BLaER1 (cell line): ENCODE data around the gene ANTXR1.

Source experiments
- H3K27ac ChIP-seq: shearing (Covaris generic); formaldehyde crosslinking; 2 replicates; pipeline ENCODE4 v1.8.1; 2022
- H3K27me3 ChIP-seq: shearing (Covaris generic); formaldehyde crosslinking; 2 replicates; pipeline ENCODE4 v1.8.1; 2022
- H3K36me3 ChIP-seq: shearing (Covaris generic); formaldehyde crosslinking; 2 replicates; pipeline ENCODE4 v1.8.1; 2022
- H3K4me1 ChIP-seq: shearing (Covaris generic); formaldehyde crosslinking; 2 replicates; pipeline ENCODE4 v1.8.1; 2022
- H3K4me2 ChIP-seq: shearing (Covaris generic); formaldehyde crosslinking; 2 replicates; pipeline ENCODE4 v1.8.1; 2022
- H3K4me3 ChIP-seq: shearing (Covaris generic); formaldehyde crosslinking; 2 replicates; pipeline ENCODE4 v1.8.1; 2022
- H3K9ac ChIP-seq: shearing (Covaris generic); formaldehyde crosslinking; 2 replicates; pipeline ENCODE4 v1.8.1; 2022
- H3K9me3 ChIP-seq: shearing (Covaris generic); formaldehyde crosslinking; 2 replicates; pipeline ENCODE4 v1.8.1; 2022
- H4K20me1 ChIP-seq: shearing (Covaris generic); formaldehyde crosslinking; 2 replicates; pipeline ENCODE4 v1.8.1; 2022
- Cebpa-rat ChIP-seq: shearing (Covaris generic); IDR thresholded peaks from 2 replicates; pipeline ENCODE4 v1.8.1; 2022

ANTXR1 gene

DNA sequence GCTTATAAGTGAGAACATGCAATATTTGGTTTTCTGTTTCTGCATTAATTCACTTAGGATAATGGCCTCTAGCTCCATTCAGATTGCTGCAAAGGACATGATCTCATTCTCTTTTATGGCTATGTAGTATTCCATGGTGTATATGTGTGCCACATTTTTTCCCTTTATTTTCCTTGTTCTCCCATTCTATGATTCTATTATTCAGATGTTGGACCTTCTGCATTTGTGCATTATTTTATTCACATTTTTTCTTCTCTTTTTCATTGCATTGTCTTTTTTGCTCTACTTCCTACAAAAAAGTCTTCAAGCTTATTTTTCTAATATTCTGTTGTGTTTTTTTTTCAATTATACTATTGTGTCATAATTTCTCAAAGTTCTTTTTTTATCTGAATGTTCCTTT lies 11.1 kb upstream of the ANTXR1 start:
- peaks cover 11% of the 10 kb centered on the region for H3K9me3 ChIP-seq
- no peaks in the 10 kb centered on the region for H4K20me1 ChIP-seq
- H3K36me3 ChIP-seq: no peaks in the 10 kb centered on the region
- TF ChIP-seq Cebpa-rat: no peak
- H3K27me3 ChIP-seq: no peaks in the 10 kb centered on the region; the same call in 1 of the 2 replicates
- no peak overlapping the region for H3K27ac ChIP-seq
- no peaks in the 10 kb centered on the region for H3K4me1 ChIP-seq
- H3K4me2 ChIP-seq: no peak overlapping the region
- no peak overlapping the region for H3K4me3 ChIP-seq
- no peak overlapping the region for H3K9ac ChIP-seq

DNA sequence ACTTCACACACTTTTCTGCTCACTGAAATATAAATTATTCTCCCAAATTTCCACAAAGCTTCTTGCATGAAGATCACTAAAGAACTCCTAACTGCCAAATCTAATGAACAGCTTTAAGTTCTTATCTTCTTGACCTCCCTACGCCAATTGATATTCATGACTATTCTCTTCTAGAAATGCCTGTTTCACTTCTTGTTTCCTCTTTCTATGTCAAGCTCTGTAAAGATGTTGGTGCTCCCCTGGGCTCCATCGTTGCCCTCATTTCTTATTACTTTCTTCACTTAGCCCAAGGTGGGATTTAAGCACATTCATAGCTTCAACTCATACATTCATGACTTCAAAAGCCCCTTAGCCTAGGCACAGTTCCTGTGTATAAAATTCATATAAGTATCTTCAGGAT lies 9.2 kb upstream of the ANTXR1 start:
- no peak for TF ChIP-seq Cebpa-rat
- Histone ChIP-seq H3K4me3 (no peak overlapping the region), H3K27ac (no peak overlapping the region), H3K4me1 (no peaks in the 10 kb centered on the region), H3K9me3 (peaks cover 11% of the 10 kb centered on the region), H4K20me1 (no peaks in the 10 kb centered on the region), H3K4me2 (no peak overlapping the region), H3K9ac (no peak overlapping the region), H3K36me3 (no peaks in the 10 kb centered on the region), H3K27me3 (no peaks in the 10 kb centered on the region; the same call in 1 of the 2 replicates)

DNA sequence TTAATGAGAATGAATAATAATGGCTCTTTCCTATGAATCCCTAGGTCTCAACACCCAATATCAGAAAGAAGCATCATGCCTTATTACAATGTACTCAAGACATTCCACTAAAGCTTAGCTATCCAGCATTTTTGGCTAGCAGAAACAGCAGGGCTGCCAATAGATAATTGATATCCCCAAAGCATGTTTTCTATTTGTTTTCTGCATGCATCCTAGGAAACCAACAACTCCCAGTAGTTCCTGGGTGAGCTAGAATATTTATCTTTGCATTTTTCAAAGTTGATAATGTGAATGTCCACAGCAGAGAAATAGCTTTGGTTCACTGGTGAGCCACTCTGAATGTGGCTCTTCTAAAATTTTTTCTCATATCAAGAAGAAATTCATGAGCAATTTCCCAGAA lies 5.8 kb upstream of the ANTXR1 start:
- Histone ChIP-seq H3K27me3 (no peaks in the 10 kb centered on the region; the same call in 1 of the 2 replicates), H4K20me1 (no peaks in the 10 kb centered on the region), H3K9ac (no peak overlapping the region), H3K27ac (no peak overlapping the region), H3K4me3 (no peak overlapping the region), H3K4me1 (no peaks in the 10 kb centered on the region), H3K9me3 (peaks cover 5% of the 10 kb centered on the region; the same call in 1 of the 2 replicates), H3K4me2 (no peak overlapping the region), H3K36me3 (no peaks in the 10 kb centered on the region)
- TF ChIP-seq Cebpa-rat: no peak

DNA sequence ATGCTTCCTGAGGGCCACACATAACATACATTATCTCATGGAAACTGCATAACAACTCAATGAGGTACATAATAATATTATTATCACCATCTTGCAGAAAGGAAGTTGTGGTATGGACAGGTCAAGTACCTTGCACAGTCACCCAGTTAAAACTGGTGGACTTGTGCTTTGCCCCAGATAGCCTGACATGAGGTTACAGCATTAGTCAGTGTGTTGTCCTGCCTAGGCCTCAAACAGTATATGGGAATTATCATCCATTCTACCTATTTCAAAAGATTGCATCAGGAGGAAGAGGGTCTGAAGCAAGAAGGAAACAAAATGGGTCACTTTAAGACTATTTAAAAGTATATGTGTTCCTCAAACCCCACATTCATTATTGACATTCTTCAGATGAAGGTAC lies 5.4 kb upstream of the ANTXR1 start:
- Histone ChIP-seq H3K4me3 (no peak overlapping the region), H3K4me2 (no peak overlapping the region), H3K36me3 (no peaks in the 10 kb centered on the region), H3K27ac (no peak overlapping the region), H4K20me1 (no peaks in the 10 kb centered on the region), H3K9me3 (peaks cover 2% of the 10 kb centered on the region; the same call in 1 of the 2 replicates), H3K9ac (no peak overlapping the region), H3K27me3 (peaks cover 2% of the 10 kb centered on the region), H3K4me1 (no peaks in the 10 kb centered on the region)
- no peak for TF ChIP-seq Cebpa-rat

DNA sequence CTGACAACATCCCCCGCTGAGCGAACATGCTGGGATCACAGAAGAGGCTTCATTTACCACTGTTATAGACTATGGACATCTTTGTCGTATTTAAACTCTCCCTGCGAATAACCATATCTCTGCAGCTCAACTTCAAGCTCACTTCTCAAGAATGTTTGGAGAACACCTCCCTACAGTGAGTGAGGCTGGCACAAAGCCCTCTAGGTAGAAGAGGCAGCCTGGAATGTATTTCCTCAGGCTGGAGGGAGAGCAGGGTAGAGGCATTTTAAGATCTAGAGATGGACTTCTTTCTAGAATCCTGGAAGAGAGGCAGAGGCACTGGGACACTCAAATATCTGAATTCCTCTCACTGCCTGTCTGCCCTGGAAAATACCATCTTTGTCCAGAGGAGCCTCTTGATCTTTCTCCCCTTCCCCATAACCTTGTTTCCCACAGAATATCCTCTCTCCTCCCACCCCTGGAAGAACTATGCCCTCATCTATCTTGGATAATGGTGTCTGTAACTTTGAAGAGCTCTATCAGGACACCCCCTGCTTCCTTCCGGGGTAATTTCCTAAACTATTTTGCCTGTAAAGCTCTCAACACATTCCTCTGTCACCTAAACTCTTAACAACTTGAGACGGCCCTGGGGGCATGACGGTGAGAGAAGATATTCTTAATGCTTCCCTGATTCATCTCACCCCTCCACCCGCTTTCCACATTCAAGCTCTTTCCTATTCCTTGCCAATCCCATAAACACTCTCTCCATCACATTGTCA lies 2.4 kb upstream of the ANTXR1 start:
- no peaks in the 10 kb centered on the region for H3K9me3 ChIP-seq
- no peak overlapping the region for H3K4me3 ChIP-seq
- TF ChIP-seq Cebpa-rat: no peak
- no peak overlapping the region for H3K4me2 ChIP-seq
- no peak overlapping the region for H3K9ac ChIP-seq
- peaks cover 13% of the 10 kb centered on the region for H3K4me1 ChIP-seq
- peaks cover 28% of the 10 kb centered on the region for H3K27me3 ChIP-seq
- peaks cover 11% of the 10 kb centered on the region; the same call in 1 of the 2 replicates for H4K20me1 ChIP-seq
- H3K27ac ChIP-seq: no peak overlapping the region
- no peaks in the 10 kb centered on the region for H3K36me3 ChIP-seq

DNA sequence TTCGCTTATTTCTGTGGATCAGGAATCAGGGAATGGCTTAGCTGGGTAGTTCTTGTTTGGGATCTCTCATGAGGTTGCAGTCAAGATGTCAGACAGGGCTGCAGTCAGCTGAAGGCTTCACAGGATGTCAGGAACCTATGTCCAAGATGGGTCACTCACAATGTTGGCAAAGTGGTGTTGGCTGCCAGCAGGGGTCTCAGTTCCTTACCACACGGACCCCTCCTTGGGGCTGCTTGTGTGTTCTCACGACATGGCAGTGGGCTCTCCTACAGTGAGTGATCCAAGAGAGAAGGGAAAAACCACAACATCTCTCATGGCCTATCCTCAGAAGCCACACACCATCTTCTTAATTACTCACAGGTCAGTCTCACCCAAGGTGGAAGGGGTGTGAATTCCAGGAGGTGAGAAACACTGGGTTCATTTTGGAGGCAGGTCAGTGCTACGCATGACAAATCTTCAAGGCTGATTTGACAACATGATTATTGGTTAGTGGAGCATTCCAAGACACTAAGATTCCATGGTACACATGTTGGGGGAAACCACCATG lies 1.3 kb upstream of the ANTXR1 start:
- H3K27me3 ChIP-seq: peaks cover 28% of the 10 kb centered on the region
- no peak overlapping the region for H3K4me3 ChIP-seq
- no peak for TF ChIP-seq Cebpa-rat
- no peak overlapping the region for H3K4me2 ChIP-seq
- no peaks in the 10 kb centered on the region for H3K36me3 ChIP-seq
- no peaks in the 10 kb centered on the region for H3K9me3 ChIP-seq
- H3K4me1 ChIP-seq: peaks cover 13% of the 10 kb centered on the region
- peaks cover 11% of the 10 kb centered on the region; the same call in 1 of the 2 replicates for H4K20me1 ChIP-seq
- H3K9ac ChIP-seq: no peak overlapping the region
- no peak overlapping the region for H3K27ac ChIP-seq

DNA sequence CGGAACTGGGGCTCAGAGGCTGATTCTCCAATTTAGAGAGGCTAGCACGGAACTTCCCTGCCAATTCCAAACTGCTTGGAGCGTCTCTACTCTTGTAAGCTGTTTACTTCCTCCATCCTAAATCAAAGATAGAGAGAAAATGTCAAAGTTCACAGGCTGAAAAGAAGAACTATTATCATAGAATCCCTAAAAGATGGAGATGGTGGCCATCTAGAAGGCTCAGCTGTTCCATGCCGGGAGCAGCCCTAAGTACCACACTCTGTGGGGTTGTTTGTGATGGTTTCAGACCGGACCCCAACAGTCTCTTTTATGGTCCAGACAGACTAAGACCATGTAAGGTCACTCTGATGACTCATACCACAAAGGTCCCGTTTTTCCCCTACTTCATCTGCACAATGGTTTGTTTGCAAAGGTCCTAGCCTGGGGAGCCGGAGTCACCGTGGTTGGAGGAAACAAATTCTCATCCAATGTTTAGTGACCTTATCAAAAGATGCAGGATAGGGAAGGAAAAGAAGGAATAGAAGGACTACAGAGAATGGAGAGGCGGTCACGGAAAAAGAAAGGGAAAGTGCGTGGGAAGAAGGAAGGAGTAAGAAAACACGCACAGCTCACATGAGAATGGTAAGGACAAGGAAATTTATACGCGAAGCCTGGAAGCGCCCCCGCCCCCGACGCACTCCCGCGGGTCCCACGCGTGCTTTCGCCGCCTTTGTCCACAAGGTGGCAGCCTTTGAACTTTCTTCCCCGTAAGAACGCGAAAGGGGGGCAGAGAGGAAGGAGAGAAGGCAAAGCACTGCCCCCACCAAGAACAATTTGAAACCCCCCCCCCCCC lies 453 bp upstream of the ANTXR1 start:
- TF ChIP-seq Cebpa-rat: no peak
- Histone ChIP-seq H3K27me3 (peaks cover 28% of the 10 kb centered on the region), H3K9ac (0 out of 2 replicates have a peak overlapping the region, but pooled peaks have one; percentile 53), H4K20me1 (peaks cover 11% of the 10 kb centered on the region; the same call in 1 of the 2 replicates), H3K27ac (no peak overlapping the region), H3K9me3 (no peaks in the 10 kb centered on the region), H3K4me1 (peaks cover 13% of the 10 kb centered on the region), H3K4me2 (peak overlapping the region; percentile 97), H3K36me3 (no peaks in the 10 kb centered on the region), H3K4me3 (peak overlapping the region; percentile 78)

DNA sequence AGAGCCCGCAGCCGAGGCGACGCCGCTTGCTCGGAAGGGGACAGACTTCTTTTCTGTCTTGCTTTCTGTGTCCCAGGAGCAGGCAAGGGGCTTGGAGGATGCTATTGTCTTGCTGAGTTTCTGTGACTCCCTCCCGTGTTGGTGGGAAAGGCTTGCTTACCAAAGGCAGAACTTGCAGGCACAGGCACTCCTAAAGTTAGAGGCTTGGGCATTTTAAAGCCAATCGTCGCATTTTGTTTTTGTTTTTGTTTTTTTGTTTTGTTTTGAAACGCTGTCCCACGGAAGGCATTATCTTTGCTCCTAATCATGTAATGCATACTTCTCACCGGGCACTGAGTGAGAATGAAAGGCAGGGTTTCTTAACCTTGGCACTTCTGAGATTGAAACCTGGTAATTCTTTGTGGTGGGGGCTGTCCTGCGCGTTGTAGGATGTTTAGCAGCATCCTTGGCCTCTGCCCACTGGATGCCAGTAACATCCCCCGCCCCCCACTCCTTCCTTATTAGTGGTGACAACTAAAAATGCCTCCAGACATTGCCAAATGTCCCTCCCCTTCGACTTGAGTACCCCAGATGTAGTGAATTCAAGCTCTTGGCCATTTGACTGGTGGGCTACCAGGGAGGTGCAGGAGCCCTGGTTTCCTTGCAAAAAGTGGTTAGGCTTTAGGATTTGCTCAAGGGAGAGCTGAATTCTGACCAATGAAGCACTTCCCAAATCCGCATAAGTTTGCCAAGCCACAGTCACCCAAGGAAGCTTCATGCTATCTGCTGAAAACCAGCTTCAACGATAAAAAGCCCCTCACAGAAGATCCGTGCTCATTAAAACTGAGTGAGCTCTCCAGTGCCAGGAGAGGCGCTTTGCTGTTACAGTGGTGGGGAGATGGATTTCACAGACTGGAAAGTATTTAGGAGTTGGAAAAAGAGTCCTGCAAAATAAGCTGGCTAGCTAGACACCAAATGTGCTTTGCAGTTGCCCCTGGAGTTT lies 1.2 kb downstream of the ANTXR1 start:
- peak overlapping the region; percentile 97 for H3K4me2 ChIP-seq
- H3K9me3 ChIP-seq: no peaks in the 10 kb centered on the region
- H4K20me1 ChIP-seq: peaks cover 11% of the 10 kb centered on the region; the same call in 1 of the 2 replicates
- no peak for TF ChIP-seq Cebpa-rat
- peaks cover 28% of the 10 kb centered on the region for H3K27me3 ChIP-seq
- H3K27ac ChIP-seq: no peak overlapping the region
- H3K36me3 ChIP-seq: no peaks in the 10 kb centered on the region
- peak overlapping the region; percentile 78 for H3K4me3 ChIP-seq
- peak overlapping the region; percentile 53; the same call in 1 of the 2 replicates for H3K9ac ChIP-seq
- H3K4me1 ChIP-seq: peaks cover 13% of the 10 kb centered on the region

DNA sequence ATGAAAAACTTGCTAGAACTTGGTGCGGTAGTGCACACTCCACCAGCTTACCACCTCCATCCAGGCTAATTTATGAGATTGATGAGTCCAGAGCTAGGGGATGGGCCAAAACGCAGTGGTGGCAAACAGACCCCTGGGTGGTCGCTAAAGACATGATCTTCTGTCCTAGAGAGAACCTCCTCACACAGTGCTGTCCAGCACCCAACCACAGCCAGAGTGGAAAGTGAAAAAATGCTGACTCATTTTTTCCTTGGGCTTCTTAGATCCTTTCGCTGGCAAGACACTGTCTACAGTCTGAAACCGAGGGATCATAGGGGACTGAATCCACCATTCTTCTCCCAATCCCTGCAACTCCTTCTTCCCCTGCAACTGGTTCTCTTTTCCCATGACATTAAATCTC lies 4.1 kb downstream of the ANTXR1 start:
- Histone ChIP-seq H3K4me2 (no peak overlapping the region), H3K9ac (no peak overlapping the region), H3K4me1 (peaks cover 13% of the 10 kb centered on the region), H4K20me1 (peaks cover 11% of the 10 kb centered on the region; the same call in 1 of the 2 replicates), H3K9me3 (no peaks in the 10 kb centered on the region), H3K36me3 (no peaks in the 10 kb centered on the region), H3K27ac (no peak overlapping the region), H3K27me3 (peaks cover 28% of the 10 kb centered on the region), H3K4me3 (no peak overlapping the region)
- no peak for TF ChIP-seq Cebpa-rat
